HS-27A (cell line): ENCODE measurements around the gene PAH.

Experiments
- DNase-seq: peaks from one replicate; pipeline ENCODE4 v3.0.0-alpha.2; 2012; ENCODE audit warnings: low read depth, missing footprints

The PAH gene

DNA sequence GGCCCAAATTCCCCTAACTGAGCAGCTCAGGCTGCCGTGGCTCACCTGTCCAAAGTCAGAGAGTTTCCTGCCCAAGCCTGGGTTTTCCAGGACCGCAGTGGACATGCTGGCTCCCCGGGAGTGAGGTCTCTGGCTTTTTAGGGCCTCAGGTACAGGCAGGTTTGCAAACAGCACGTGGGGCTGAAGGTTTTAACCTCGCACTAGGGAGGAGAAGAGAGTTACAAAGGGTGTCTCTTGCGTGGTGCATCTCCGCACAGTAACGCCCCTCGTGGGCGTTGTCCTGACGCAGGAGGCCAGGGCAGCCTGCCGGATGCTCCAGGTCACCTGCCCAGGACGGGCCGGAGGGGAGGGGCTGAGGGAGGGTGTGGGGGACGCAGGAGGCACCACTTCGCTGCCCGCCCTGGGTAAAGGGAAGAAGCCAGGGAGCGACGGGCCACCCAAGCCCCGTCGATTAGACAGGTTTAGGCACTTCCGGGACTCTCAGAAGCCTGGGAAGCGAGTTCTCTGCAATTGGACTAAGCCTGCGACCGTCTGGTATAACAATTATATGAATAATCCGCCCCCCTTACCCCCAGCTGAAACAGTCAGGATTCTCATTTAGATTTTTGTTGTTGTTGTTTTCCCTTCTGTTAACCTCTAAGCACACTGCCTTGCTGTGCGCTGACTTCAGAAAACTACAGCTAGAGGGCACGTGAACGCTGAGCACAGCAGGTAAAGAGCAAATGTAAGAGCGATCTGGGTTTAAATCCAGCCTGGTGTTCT lies at the start of gene PAH:
TSS of gene PAH (minus strand) at position 219 of the 762 bp plus-strand sequence. CDS start at position 105, 114 bp downstream.
- DNase-seq, result no peak

DNA sequence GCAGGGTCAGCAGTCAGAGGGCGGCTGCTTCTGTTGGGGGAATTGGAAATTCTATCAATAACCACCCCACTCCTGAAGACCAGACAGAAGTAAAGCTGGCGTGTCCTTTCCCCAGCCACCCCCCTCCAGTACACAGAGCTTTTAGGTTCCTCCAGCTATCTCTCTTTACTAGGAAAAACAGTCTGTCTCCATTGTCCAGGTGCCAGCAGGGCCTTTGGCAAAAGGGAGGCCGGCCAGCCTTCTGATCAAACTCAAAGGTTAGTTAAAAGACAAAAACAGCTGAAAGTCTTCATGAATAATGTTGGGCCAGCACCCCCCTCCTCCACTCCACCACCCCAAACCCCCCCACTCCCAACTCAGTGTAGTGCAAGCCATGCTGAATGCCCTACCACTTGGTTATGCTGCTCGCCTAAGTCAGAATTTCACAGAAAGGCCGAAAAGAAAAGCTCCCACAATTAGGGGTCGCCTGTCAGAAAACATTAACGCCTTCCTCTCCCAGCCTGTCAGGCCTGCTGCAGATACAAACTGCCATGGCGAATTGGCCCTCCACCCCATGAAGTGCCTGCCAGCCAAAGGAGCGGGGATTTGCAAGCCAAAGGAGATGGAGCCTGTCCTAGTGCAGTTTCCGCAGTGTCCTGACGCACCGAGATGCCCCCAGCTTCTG lies 49.3 kb upstream of the PAH start:
- no peak for DNase-seq

- DNase-seq, result no peak
Measured at GRCh38 chr12:102965281-102966155, 48.5 kb upstream of the PAH start.

- DNase-seq, result no peak
Measured at GRCh38 chr12:102964872-102965271, 47.8 kb upstream of the PAH start.

DNA sequence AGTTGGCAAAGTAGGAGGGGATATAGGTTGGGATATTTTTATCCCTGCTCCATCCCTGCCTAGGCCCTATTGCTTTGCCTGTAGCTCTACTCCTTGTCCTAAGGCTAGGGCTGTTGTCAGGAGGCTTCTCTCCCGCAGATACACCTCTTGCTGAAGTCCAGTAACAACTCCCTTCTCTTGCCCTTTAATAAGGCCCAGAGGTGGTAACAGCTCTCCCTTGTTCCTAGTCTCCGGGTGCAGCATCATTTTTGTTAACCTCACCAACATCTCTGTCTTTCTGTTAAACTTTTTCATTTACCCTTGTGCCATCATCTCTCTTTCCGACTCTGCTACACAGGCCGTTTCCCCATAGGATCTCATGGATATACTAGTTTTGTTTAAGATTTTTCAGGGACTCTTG lies 46.8 kb upstream of the PAH start:
- DNase-seq, result no peak

DNA sequence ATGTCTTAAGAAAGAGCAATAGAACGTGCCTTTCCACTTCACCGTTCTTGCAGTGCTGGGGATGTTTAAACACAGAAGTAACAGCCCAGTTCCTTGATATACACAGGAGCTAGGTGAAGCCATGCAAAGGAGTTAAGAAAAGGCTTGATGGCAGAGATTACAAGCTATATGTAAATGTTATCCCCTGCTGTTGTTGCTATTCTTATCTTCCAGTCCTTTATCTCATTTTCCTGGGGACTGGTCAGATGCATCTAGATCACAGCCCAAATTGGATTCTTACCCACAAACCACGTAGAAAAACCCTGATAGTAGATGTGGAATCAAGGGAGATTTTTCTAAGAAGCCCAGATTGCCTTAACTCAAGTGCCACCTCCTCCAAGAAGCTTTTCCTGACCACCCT lies 45.9 kb upstream of the PAH start:
- DNase-seq, result no peak

GRCh38 chr12:102962532-102962931 lies 45.5 kb upstream of the PAH start:
- DNase-seq, result no peak

DNA sequence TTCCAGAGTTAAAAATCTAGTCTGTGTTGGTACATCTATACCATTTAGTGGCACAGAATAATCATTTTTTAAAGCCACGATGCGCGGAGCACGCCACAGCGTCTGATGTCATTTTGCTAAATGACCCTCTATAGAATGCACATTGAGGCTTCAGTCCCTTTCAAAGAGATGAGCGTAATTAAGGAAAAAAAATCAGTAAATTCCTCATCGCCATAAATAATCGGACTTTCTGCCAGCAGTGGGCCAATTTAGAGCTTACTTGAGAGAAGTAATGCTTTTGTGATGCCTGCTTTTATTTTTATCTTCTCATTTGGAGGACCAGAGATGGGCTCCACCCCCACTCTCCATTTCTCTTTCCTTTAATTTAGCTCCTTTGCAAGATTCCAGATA lies 44.4 kb upstream of the PAH start:
- no peak for DNase-seq

- no peak for DNase-seq
Measured at GRCh38 chr12:102960766-102961465, 43.9 kb upstream of the PAH start.

GRCh38 chr12:102959391-102959790 lies 42.3 kb upstream of the PAH start:
- DNase-seq, result no peak

DNA sequence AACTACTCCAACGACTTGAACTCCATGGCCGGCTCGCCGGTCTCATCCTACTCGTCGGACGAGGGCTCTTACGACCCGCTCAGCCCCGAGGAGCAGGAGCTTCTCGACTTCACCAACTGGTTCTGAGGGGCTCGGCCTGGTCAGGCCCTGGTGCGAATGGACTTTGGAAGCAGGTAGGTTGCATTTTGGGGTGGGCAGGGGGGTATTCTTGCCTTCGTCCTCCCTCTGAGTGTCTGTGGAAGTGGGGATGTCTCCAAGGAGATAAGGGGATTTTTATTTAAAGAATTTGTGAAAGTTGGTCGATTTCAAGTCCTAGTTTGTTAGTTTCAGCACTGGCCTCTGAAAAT lies 41.8 kb upstream of the PAH start:
- DNase-seq, result no peak

DNA sequence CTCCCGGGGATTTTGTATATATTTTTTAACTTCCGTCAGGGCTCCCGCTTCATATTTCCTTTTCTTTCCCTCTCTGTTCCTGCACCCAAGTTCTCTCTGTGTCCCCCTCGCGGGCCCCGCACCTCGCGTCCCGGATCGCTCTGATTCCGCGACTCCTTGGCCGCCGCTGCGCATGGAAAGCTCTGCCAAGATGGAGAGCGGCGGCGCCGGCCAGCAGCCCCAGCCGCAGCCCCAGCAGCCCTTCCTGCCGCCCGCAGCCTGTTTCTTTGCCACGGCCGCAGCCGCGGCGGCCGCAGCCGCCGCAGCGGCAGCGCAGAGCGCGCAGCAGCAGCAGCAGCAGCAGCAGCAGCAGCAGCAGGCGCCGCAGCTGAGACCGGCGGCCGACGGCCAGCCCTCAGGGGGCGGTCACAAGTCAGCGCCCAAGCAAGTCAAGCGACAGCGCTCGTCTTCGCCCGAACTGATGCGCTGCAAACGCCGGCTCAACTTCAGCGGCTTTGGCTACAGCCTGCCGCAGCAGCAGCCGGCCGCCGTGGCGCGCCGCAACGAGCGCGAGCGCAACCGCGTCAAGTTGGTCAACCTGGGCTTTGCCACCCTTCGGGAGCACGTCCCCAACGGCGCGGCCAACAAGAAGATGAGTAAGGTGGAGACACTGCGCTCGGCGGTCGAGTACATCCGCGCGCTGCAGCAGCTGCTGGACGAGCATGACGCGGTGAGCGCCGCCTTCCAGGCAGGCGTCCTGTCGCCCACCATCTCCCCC lies 41.2 kb upstream of the PAH start:
- DNase-seq, result no peak

- no peak for DNase-seq
Measured at GRCh38 chr12:102957339-102958050, 40.5 kb upstream of the PAH start, which contains the start of gene ASCL1. ASCL1 (plus strand) TSS chr12:102957674; CDS start chr12:102958245, 571 bp downstream.

- no peak for DNase-seq
Measured at GRCh38 chr12:102956738-102957327, 39.8 kb upstream of the PAH start.

GRCh38 chr12:102955926-102956737 lies 39.1 kb upstream of the PAH start:
- DNase-seq, result no peak

- no peak for DNase-seq
Measured at GRCh38 chr12:102954134-102954533, 37.1 kb upstream of the PAH start.

GRCh38 chr12:102953221-102953620 lies 36.2 kb upstream of the PAH start:
- DNase-seq, result no peak

DNA sequence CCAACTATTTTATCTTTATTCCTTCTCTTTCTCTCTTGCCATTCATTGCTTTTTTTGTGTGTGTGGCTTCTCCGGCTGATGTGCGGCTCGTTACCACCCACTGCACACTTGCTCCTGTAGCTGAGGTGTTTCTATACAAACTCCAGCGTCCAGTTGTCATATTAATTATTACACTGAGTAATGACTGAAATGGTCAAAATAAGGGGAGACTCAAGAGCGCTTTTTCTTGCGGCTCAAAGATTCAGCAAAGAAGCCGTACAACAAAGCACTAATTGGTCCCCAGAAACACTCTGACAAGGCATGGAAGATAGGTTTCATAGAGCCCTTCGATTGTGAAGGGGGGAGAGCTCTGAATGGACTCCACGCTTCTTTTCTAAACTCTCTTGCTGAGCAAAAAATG lies 34.8 kb upstream of the PAH start:
- DNase-seq, result no peak

- no peak for DNase-seq
Measured at GRCh38 chr12:102950950-102951619, 34.0 kb upstream of the PAH start.
